ENCODE measurements around the gene NECAB2.

Gene NECAB2

DNA sequence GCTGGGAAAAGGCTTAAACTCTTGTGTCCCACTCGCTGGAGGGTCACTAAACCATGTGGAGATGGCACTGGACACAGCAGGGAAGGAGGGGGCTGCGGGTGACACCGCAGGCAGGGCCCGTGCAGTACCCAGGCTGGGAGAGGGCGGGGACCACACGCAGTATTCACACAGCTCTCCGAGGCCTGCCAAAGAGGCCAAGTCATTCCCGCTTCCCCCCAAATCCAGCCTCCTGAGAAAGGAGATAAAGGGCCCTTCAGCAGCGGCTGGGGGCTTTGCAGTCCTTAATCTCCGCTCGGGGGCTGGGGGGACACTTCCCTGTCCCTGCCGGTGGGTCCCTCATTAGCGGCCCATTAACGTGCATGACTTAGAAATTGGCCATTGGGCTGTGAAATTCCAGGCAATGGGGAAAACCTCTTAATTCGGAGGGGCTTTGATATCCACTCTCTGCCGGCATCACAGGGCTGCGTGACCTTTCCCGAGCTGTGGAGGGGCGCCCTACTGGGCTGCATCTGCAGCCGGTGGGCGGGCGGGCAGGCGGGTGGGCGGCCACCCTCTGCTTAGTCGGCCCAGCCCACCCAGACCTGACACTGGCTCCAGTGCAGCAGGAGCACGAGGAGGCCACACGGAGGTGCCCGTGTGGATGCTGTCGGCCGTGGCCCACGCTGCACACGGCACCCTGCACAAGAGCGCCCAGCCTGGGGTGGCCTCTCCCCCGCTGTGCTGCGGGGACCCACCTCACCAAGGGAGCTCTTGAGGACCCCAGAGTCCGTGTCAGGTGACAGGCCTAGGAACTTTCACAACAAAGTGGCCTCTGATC is 77.2 kb downstream of the NECAB2 start:
- DNase-seq (ENCODE audit: low spot score): no peak

DNA sequence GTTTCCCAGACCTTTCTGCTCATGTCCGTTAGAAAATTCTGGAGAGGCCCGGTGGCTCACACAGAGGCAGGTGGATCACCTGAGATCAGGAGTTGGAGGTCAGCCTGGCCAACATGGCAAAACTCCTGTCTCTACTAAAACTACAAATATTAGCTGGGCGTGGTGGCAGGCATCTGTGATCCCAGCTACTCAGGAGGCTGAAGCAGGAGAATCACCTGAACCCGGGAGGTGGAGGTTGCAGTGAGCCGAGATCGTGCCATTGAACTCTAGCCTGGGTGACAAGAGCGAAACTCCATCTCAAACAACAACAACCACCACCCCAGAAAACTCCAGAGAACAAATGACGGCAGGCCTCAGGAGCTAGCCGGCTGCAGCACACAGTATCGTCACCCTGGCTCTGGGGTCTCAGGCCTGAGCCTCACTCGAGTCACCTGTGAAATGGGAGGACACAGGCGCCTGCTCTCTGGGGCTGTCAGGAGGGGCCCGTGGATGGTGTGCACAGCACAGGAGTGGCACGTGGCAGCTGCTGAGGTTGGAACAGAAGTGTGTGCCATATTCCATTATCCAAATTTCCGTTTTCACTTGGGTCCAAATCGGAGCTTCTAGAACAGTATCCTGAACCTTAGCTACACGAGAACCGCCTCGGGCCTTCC is 77.9 kb downstream of the NECAB2 start:
- DNase-seq (ENCODE audit: low spot score): no peak

DNA sequence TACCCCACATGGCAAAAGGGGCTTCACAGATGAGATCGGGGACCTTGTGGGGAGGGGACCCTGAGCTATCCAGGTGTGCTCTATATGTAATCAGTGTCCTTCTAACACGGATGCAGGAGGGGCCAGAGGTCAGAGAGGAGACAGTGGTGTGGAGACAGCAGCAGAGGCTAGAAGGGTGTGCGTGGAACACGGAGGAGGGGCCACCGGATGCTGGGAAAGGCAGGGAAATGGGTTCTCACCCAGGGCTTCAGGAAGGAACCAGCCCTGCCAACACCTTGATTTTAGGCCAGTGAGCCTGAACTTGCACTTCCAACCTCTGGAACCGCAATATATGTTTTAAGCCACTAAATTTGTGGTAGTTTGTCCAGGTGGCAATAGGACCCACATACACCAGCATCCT is 79.2 kb downstream of the NECAB2 start:
- no peak for DNase-seq (ENCODE audit: low spot score)

DNA sequence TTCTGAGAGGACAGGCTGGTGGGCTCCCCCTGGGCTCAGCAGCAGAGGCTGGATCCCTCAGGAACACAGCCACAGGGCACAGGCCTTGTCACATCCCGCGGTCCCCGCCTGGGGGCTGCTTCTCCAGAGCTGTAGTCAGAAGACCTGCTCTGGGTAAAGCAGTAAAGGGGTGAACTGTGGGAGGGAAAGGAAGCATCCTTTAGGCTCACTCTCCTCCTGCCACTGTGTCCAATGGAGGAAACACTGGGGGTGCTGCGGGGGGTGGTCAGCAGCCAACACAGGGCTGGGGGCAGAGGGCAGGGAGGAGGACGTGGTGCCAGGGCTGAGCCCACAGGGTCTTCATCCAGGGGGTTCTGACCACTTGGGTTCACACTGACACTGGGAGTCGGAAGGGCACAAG is 79.6 kb downstream of the NECAB2 start:
- DNase-seq (ENCODE audit: low spot score): no peak

DNA sequence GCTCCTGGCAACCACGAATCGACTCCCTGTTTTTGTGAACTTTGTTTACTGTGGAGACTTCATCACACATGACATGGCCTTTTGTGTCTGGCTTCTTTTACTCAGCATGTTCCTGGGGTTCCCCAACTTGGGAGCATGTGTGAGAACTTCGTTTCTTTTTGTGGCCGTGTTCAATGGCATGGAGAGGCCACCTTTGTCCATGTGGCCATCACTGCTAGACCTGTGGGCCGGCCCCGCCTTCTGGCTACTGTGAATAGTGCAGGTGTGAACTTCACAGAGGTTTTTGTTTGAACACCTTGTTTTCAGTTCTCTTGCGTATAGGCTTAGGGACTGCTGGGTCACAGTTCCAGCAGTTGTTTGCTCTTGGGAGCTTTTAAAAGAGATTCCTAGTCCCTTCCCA is 80.2 kb downstream of the NECAB2 start:
- no peak for DNase-seq (ENCODE audit: low spot score)

DNA sequence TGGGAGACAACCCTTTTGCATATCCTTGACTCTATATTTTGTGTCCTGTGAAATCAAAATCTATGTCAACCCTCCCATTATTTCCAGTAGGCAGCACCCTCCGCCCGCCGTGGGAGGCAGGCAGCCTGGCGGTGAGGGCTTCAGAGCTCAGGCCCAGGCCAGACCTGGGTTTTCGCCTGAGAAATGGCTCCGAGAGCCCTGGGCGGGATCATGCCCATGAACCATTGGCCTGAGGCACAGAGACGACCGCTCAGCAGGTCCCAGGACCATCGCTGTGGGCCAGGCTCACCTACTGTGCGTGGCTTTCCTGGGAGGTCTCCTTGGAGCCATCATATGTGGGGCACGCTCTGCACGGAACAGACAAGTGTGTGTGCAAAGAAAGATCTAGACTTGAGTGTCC is 80.8 kb downstream of the NECAB2 start:
- no peak for DNase-seq (ENCODE audit: low spot score)

DNA sequence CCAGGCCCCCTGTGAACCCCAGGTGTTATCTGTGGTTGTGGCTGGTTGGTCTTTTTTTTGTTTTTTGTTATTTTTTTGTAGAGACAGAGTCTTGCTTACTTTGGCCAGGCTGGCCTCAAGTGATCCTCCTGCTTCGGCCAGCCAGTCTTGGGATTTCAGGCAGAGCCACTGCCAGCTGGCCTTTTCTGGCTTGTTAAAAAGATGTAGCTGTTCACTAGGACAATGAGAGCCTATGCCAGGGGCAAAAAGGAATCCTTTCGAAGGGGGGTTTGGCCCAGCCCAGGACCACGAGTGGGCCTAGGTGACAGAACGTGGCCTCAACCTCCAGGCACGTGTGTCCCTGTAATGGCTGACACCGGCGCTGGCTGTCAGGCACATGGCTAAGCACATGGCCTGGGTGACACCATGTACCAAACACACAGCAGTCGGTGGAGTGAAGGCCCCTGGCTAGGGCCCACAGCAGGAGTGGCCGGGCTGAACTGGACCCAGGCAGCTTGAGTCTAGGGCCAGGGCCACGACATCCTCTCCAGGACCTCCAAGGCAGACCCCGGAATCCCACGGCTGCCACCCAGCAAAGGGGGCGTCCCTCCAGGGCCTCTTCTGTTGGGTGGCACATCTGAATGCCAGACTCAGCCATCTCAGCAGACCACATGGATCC is 81.5 kb downstream of the NECAB2 start:
- no peak for DNase-seq (ENCODE audit: low spot score)

DNA sequence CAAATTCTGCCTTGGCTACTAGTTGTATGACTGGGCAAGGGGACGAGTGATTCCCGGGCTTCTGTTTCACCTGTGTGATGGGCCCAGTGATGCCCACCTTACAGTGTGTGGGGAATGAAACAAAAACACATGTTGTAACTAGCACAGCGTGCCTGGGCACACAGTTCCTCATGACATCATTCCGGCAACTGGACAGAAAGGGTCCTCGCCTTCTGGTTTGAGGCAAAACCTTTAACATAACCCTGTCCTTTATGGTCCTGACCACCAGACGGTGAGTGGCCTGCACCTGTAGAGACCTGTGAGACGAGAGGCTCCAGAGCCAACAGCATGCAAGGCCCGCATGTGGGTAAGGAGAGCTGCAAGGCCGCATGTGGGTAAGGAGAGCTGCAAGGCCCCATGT is 82.3 kb downstream of the NECAB2 start:
- no peak for DNase-seq (ENCODE audit: low spot score)

DNA sequence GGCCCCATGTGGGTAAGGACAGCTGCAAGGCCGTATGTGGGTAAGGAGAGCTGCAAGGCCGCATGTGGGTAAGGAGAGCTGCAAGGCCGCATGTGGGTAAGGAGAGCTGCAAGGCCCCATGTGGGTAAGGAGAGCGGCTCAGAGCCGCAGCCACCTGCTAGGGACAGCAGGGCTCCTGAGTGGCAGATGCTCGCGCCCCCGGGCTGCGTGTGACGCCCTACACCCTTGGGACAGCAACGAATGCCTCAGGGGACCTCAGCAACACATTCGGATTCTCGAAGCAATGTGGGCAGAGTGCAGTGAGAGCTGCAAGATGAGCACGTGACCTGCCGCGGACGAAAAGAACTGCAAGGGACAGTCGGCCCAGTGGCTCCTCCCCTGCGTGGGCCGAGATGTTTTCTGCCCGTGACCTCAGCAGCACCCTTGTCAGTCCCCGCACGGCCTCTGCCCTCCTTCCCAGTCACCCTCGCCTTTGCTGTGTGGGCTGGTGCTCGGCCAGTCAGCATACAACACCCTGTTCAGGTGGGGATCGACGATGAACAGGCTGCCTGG is 84.1 kb downstream of the NECAB2 start:
- no peak for DNase-seq (ENCODE audit: low spot score)

Data from CD4-positive, alpha-beta T cell treated with Interleukin-15 for 4 hours (primary cell).